ENCODE measurements around the gene RGS7. TPM values are rescaled to one million over a fixed set of nuclear protein-coding genes. Genes with fewer than 3 reads are reported as not detected.

The RGS7 gene
- total RNA-seq, 2 donors from 2014 or later = 0.26 to 0.99 TPM

- H3K36me3 ChIP-seq (replicated peaks in 1 of 2; ENCODE audit: insufficient read depth in 1 of 2, low read depth in 2 of 2) = no peaks in the 10 kb centered on the region
- 42 to 56% methylated on average over 11 of the region's 11 CpGs for WGBS, 2 donors
- H3K27me3 ChIP-seq = no peaks in the 10 kb centered on the region
- intact Hi-C loops (cut with DNase I) = no loop called here
- ATAC-seq (no peak), DNase-seq (no peak)
- H3K27ac ChIP-seq = no peak overlapping the region
- H3K4me1 ChIP-seq = no peaks in the 10 kb centered on the region
- TF ChIP-seq CTCF (IDR thresholded peaks at IDR 0.05) (no peak), POLR2A (IDR thresholded peaks at IDR 0.05) (no peak)
- H3K4me3 ChIP-seq = no peak overlapping the region
- H3K9me3 ChIP-seq = no peaks in the 10 kb centered on the region
These were observed 279.4 kb downstream of the RGS7 start for GRCh38 chr1:241077386-241078147.

- intact Hi-C loops (cut with DNase I) = no loop called here
- Histone ChIP-seq H3K27me3 (no peaks in the 10 kb centered on the region), H3K4me1 (no peaks in the 10 kb centered on the region), H3K27ac (no peak overlapping the region), H3K36me3 (replicated peaks in 1 of 2; ENCODE audit: insufficient read depth in 1 of 2, low read depth in 2 of 2) (no peaks in the 10 kb centered on the region), H3K4me3 (no peak overlapping the region), H3K9me3 (no peaks in the 10 kb centered on the region)
- DNase-seq (no peak), ATAC-seq (no peak)
- no peak for TF ChIP-seq CTCF (IDR thresholded peaks at IDR 0.05)
- no peak for TF ChIP-seq POLR2A (IDR thresholded peaks at IDR 0.05)
- 49 to 57% methylated on average over 6 of the region's 6 CpGs for WGBS, 2 donors
These were observed 282.5 kb downstream of the RGS7 start for GRCh38 chr1:241074507-241074906.

- H3K4me1 ChIP-seq = no peaks in the 10 kb centered on the region
- H3K27me3 ChIP-seq = no peaks in the 10 kb centered on the region
- DNase-seq (no peak), ATAC-seq (no peak)
- no peak for TF ChIP-seq CTCF (IDR thresholded peaks at IDR 0.05)
- TF ChIP-seq POLR2A (IDR thresholded peaks at IDR 0.05) = no peak
- intact Hi-C loops (cut with DNase I) = no loop called here
- WGBS, 2 donors = 49 to 59% methylated on average over 2 of the region's 2 CpGs
- H3K9me3 ChIP-seq = no peaks in the 10 kb centered on the region
- H3K36me3 ChIP-seq (replicated peaks in 1 of 2; ENCODE audit: insufficient read depth in 1 of 2, low read depth in 2 of 2) = no peaks in the 10 kb centered on the region
- no peak overlapping the region for H3K27ac ChIP-seq
- H3K4me3 ChIP-seq = no peak overlapping the region
These were observed 288.6 kb downstream of the RGS7 start for GRCh38 chr1:241068359-241068758.

DNA sequence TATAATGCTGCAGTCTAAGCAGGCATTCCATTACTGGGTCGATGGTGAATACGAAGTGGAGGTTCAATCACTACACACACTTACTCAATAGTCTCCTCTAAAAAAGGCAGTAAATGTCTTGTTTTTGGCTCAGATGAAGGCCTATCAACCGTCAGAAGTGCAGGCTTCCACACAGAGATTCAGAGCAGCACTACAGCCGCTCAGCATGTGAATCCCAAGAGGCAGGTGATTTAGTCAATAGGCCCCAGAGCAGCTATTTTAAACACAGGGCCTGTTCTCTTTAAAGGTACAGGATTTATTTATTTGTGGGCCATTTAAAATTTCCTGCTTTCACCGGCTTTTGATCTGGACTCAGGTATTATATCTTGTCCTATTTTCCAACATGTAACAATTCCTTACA lies 293.7 kb downstream of the RGS7 start:
- H3K27ac ChIP-seq = no peak overlapping the region
- WGBS, 2 donors = 56 to 67% methylated on average over 5 of the region's 5 CpGs
- no peak for ATAC-seq

More for the DNA sequence above, 293.7 kb downstream of the RGS7 start:
- Histone ChIP-seq H3K4me3 (no peak overlapping the region), H3K4me1 (no peaks in the 10 kb centered on the region), H3K9me3 (no peaks in the 10 kb centered on the region), H3K27me3 (no peaks in the 10 kb centered on the region), H3K36me3 (replicated peaks in 1 of 2; ENCODE audit: insufficient read depth in 1 of 2, low read depth in 2 of 2) (no peaks in the 10 kb centered on the region)
- no peak for TF ChIP-seq CTCF (IDR thresholded peaks at IDR 0.05)
- TF ChIP-seq POLR2A (IDR thresholded peaks at IDR 0.05) = no peak
- intact Hi-C loops (cut with DNase I) = no loop called here
- no peak for DNase-seq

Data from body of pancreas (tissue), 4 donors.